Nephron progenitor cell (in vitro differentiated cells): ENCODE results near the gene GALR3.

ENCODE experiments used
- DNase-seq: peaks from one replicate; pipeline ENCODE4 v3.0.0; 2021
- H3K27ac Mint-ChIP-seq: 2 replicates; pipeline ENCODE4 v1.8.0; 2021; ENCODE audit warnings: mild to moderate bottlenecking, moderate library complexity, mixed read lengths
- H3K27me3 Mint-ChIP-seq: 2 replicates; pipeline ENCODE4 v1.8.0; 2021; ENCODE audit warnings: mild to moderate bottlenecking, low read depth, mixed read lengths; ENCODE audit not compliant: poor library complexity
- H3K36me3 Mint-ChIP-seq: 2 replicates; pipeline ENCODE4 v1.8.0; 2021; ENCODE audit warnings: low read depth, mixed read lengths
- H3K4me1 Mint-ChIP-seq: 2 replicates; pipeline ENCODE4 v1.8.0; 2021; ENCODE audit warnings: mixed read lengths
- H3K4me3 Mint-ChIP-seq: 2 replicates; pipeline ENCODE4 v1.8.0; 2021; ENCODE audit warnings: mild to moderate bottlenecking, moderate library complexity, mixed read lengths
- H3K9me3 Mint-ChIP-seq: 2 replicates; pipeline ENCODE4 v1.8.0; 2021; ENCODE audit warnings: mild to moderate bottlenecking, moderate library complexity, mixed read lengths
- CTCF ChIP-seq: fragments of 200-600 bp; sonication (generic); IDR thresholded peaks from 2 replicates; pipeline ENCODE4 v1.5.0; 2021; ENCODE audit warnings: antibody characterized with exemption

Gene GALR3

GRCh38 chr22:37805810-37806277 lies 17.3 kb upstream of the GALR3 start:
- Mint-ChIP-seq H3K4me3 (peak overlapping the region; percentile 98), H3K36me3 (peaks cover 6% of the 10 kb centered on the region), H3K4me1 (peaks cover 52% of the 10 kb centered on the region), H3K9me3 (no peaks in the 10 kb centered on the region), H3K27me3 (peaks cover 19% of the 10 kb centered on the region), H3K27ac (peak overlapping the region; percentile 83)
- TF ChIP-seq CTCF, result no peak
- DNase-seq, result no peak

- H3K4me3 Mint-ChIP-seq, result peak overlapping the region; percentile 98
- peaks cover 14% of the 10 kb centered on the region for H3K27me3 Mint-ChIP-seq
- peak; percentile 39 for DNase-seq
- TF ChIP-seq CTCF, result no peak
- no peaks in the 10 kb centered on the region for H3K9me3 Mint-ChIP-seq
- peaks cover 52% of the 10 kb centered on the region for H3K4me1 Mint-ChIP-seq
- peak overlapping the region; percentile 85 for H3K27ac Mint-ChIP-seq
- H3K36me3 Mint-ChIP-seq, result peaks cover 6% of the 10 kb centered on the region
These were observed 16.5 kb upstream of the GALR3 start for GRCh38 chr22:37806409-37807333.

- DNase-seq, result peak; percentile 98
- TF ChIP-seq CTCF, result no peak
- H3K9me3 Mint-ChIP-seq, result no peaks in the 10 kb centered on the region
- peaks cover 51% of the 10 kb centered on the region for H3K4me1 Mint-ChIP-seq
- H3K27me3 Mint-ChIP-seq, result peaks cover 10% of the 10 kb centered on the region
- H3K4me3 Mint-ChIP-seq, result peak within 1 kb of the TSS; percentile 98
- H3K27ac Mint-ChIP-seq, result peak within 1 kb of the TSS; percentile 94
- H3K36me3 Mint-ChIP-seq, result peaks cover 6% of the 10 kb centered on the region
These were observed 15.5 kb upstream of the GALR3 start, which contains the start of gene GCAT for GRCh38 chr22:37807410-37808293. Gene GCAT (plus strand): TSS chr22:37807934. CDS start chr22:37807968, 34 bp downstream.

GRCh38 chr22:37808294-37808657 lies 14.9 kb upstream of the GALR3 start:
- Mint-ChIP-seq H3K36me3 (peaks cover 6% of the 10 kb centered on the region), H3K4me3 (peak overlapping the region; percentile 98), H3K4me1 (peaks cover 44% of the 10 kb centered on the region), H3K27ac (peak overlapping the region; percentile 59), H3K9me3 (no peaks in the 10 kb centered on the region), H3K27me3 (peaks cover 4% of the 10 kb centered on the region)
- DNase-seq, result no peak
- no peak for TF ChIP-seq CTCF

- no peak for TF ChIP-seq CTCF
- no peaks in the 10 kb centered on the region for H3K9me3 Mint-ChIP-seq
- H3K4me3 Mint-ChIP-seq, result peak overlapping the region; percentile 75
- peaks cover 3% of the 10 kb centered on the region for H3K27me3 Mint-ChIP-seq
- H3K27ac Mint-ChIP-seq, result no peak overlapping the region
- H3K4me1 Mint-ChIP-seq, result peaks cover 34% of the 10 kb centered on the region
- peaks cover 6% of the 10 kb centered on the region for H3K36me3 Mint-ChIP-seq
- DNase-seq, result no peak
These were observed 13.4 kb upstream of the GALR3 start for GRCh38 chr22:37809672-37810333.
